Osteoblast (primary cell): ENCODE measurements around the gene RARB. TPM values are rescaled to one million over a fixed set of nuclear protein-coding genes. Genes with fewer than 3 reads are reported as not detected.

Source experiments
- DNase-seq: peaks from one replicate; pipeline ENCODE4 v3.0.0; 2011; ENCODE audit warnings: low spot score, mixed read lengths; ENCODE audit not compliant: insufficient read length; ENCODE audit errors: missing footprints
- H2AFZ ChIP-seq: 2 replicates; pipeline ENCODE4 v1.6.0; 2011; ENCODE audit warnings: mild to moderate bottlenecking, low read length
- H3K27ac ChIP-seq: 2 replicates; pipeline ENCODE4 v1.5.1; 2011; ENCODE audit warnings: mild to moderate bottlenecking, low read depth, low read length, moderate library complexity
- H3K27me3 ChIP-seq: 2 replicates; pipeline ENCODE4 v1.6.0; 2012; ENCODE audit warnings: mild to moderate bottlenecking, control low read depth, inconsistent platforms, low read length, moderate library complexity; ENCODE audit not compliant: insufficient read depth
- H3K36me3 ChIP-seq: 2 replicates; pipeline ENCODE4 v1.5.1; 2011; ENCODE audit warnings: mild to moderate bottlenecking, low read length, control low read depth, moderate library complexity; ENCODE audit not compliant: insufficient read depth
- H3K4me1 ChIP-seq: 2 replicates; pipeline ENCODE4 v1.5.1; 2011; ENCODE audit warnings: mild to moderate bottlenecking, low read length, control low read depth, moderate library complexity; ENCODE audit not compliant: insufficient read depth
- H3K4me2 ChIP-seq: 2 replicates; pipeline ENCODE4 v1.6.0; 2011; ENCODE audit warnings: mild to moderate bottlenecking, low read length; ENCODE audit not compliant: insufficient read depth
- H3K4me3 ChIP-seq: fragments of 200-600 bp; sonication (generic); 3 replicates; pipeline ENCODE4 v1.5.1; 2012; ENCODE audit warnings: mild to moderate bottlenecking, low read length, inconsistent platforms; ENCODE audit not compliant: insufficient read depth
- H3K79me2 ChIP-seq: 2 replicates; pipeline ENCODE4 v1.6.0; 2012; ENCODE audit warnings: mild to moderate bottlenecking, low read length, control low read depth, inconsistent platforms; ENCODE audit not compliant: insufficient read depth
- H3K9me3 ChIP-seq: 2 replicates; pipeline ENCODE4 v1.5.1; 2011; ENCODE audit warnings: low read depth, low read length, control low read depth
- H4K20me1 ChIP-seq: 2 replicates; pipeline ENCODE4 v1.6.0; 2012; ENCODE audit warnings: mild to moderate bottlenecking, low read length, control low read depth; ENCODE audit not compliant: insufficient read depth
- CTCF ChIP-seq: IDR thresholded peaks from 2 replicates; pipeline ENCODE4 v1.5.1; 2011; ENCODE audit warnings: mild to moderate bottlenecking, low read depth, low read length, moderate library complexity; ENCODE audit errors: extremely low read depth
- total RNA-seq: library from RNA; depleted of rRNA; stranded (reverse); fragments of >200 nt; gene quantifications from 2 replicates; pipeline ENCODE4 v1.2.3, GENCODE V29; 2012

RARB gene
- total RNA-seq, 1 donor, result 7.6 TPM

GRCh38 chr3:25581823-25582222 lies 153.8 kb downstream of the RARB start:
- no peaks in the 10 kb centered on the region for H3K79me2 ChIP-seq
- H2AFZ ChIP-seq, result no peak overlapping the region
- DNase-seq, result no peak
- no peak overlapping the region for H3K4me2 ChIP-seq
- H4K20me1 ChIP-seq, result no peaks in the 10 kb centered on the region
- H3K9me3 ChIP-seq, result peaks cover 5% of the 10 kb centered on the region
- no peak for TF ChIP-seq CTCF
- peak overlapping the region; percentile 74 for H3K27ac ChIP-seq
- H3K4me3 ChIP-seq, result no peak overlapping the region
- H3K27me3 ChIP-seq, result no peaks in the 10 kb centered on the region
- peaks cover 9% of the 10 kb centered on the region for H3K36me3 ChIP-seq
- peaks cover 9% of the 10 kb centered on the region for H3K4me1 ChIP-seq

- Histone ChIP-seq H3K4me3 (no peak overlapping the region), H2AFZ (no peak overlapping the region), H3K4me1 (peaks cover 9% of the 10 kb centered on the region), H3K36me3 (peaks cover 9% of the 10 kb centered on the region), H3K9me3 (peaks cover 5% of the 10 kb centered on the region), H3K27ac (peak overlapping the region; percentile 74), H3K27me3 (no peaks in the 10 kb centered on the region), H3K4me2 (no peak overlapping the region), H4K20me1 (no peaks in the 10 kb centered on the region), H3K79me2 (no peaks in the 10 kb centered on the region)
- no peak for TF ChIP-seq CTCF
- DNase-seq, result peak; percentile 91
These were observed 154.2 kb downstream of the RARB start for GRCh38 chr3:25582242-25582641.

- H3K4me2 ChIP-seq, result no peak overlapping the region
- H3K36me3 ChIP-seq, result peaks cover 9% of the 10 kb centered on the region
- peaks cover 5% of the 10 kb centered on the region for H3K9me3 ChIP-seq
- no peak overlapping the region for H3K4me3 ChIP-seq
- H3K27me3 ChIP-seq, result no peaks in the 10 kb centered on the region
- peaks cover 12% of the 10 kb centered on the region for H3K4me1 ChIP-seq
- H2AFZ ChIP-seq, result no peak overlapping the region
- no peak for DNase-seq
- no peak overlapping the region for H3K27ac ChIP-seq
- H4K20me1 ChIP-seq, result no peaks in the 10 kb centered on the region
- TF ChIP-seq CTCF, result no peak
- no peaks in the 10 kb centered on the region for H3K79me2 ChIP-seq
These were observed 155.3 kb downstream of the RARB start for GRCh38 chr3:25583343-25583742.

GRCh38 chr3:25584011-25584789 lies 156.1 kb downstream of the RARB start:
- Histone ChIP-seq H2AFZ (no peak overlapping the region), H3K36me3 (peaks cover 9% of the 10 kb centered on the region), H3K4me2 (no peak overlapping the region), H3K27ac (no peak overlapping the region), H4K20me1 (no peaks in the 10 kb centered on the region), H3K4me3 (no peak overlapping the region), H3K4me1 (peaks cover 12% of the 10 kb centered on the region), H3K9me3 (peaks cover 5% of the 10 kb centered on the region), H3K27me3 (no peaks in the 10 kb centered on the region), H3K79me2 (no peaks in the 10 kb centered on the region)
- DNase-seq, result no peak
- no peak for TF ChIP-seq CTCF
